T-helper 1 cell treated with Interleukin-12 subunit alpha and Interleukin-12 subunit beta and Interleukin-4 antibody, amounts not matched to agents 30 ng/mL and 1 ng/mL, for 36 hours (primary cell): ENCODE data around the gene ZNF423. TPM values are rescaled to one million over a fixed set of nuclear protein-coding genes. Genes with fewer than 3 reads are reported as not detected.
"Not testable (repeated sequence)": the region's sequence is repeated elsewhere in the genome, so short reads cannot be mapped to it uniquely, and the experiment has no call there.

ENCODE experiments used
- intact Hi-C: fragments of 100-400 bp; cut with micrococcal nuclease; formaldehyde crosslinking; loops from one replicate; pipeline ENCODE4 v1.15.1; 2024
- total RNA-seq: library from RNA; stranded (reverse); gene quantifications from 2 replicates; pipeline ENCODE4 v1.2.3, GENCODE V29; 2022

Gene ZNF423
- not detected in 2 replicates for total RNA-seq

DNA sequence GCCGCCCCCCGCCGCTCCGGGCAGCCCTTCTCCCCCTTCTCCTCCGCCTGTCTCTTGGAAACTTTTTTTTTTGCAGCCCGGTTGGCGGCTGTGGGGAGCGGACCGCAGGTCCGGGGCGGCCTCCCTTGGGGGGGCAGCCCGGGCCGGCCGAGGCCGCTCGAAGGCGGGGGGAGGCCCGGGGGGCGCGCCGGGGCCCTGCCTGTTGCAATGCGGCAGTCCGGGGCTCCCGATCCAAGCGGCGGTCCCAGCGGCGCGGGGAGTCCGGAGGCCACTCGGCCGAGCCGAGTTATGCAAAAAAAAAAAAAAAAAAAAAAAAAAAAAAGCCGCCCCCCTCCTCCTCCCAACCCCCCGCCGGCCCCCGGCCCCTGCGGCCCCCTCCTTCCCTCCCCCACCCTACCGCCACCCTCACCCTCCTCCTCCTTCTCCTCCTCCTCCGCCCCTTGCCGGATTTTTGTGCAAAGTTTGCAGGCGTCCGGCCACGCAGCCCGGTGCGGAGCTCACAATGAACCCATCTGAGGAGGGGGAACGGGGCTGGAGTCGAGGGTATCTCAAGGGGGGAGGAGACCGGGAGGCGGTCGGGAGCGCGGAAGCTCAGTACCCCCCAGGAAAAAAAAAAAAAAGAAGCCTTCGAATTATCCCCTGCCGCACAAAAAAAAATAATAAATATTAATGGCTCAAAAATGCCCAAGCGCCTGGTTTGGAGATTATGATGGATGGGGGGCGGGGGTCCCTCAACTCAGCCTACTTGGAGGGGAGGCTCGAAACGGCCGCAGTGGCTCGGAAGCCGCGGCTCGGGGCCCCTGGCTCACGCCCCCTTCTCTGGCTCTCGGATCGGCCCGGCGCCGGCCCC lies at the start of gene ZNF423:
ZNF423 (minus strand) TSS at position 291 of the 850 bp plus-strand sequence. CDS start 338 bp downstream, outside the sequence.
- intact Hi-C loops, result loop anchor here (2.0 to 5.0 kb wide), 4 partner anchors 169 to 691 kb away; partner anchors contain the start of genes CNEP1R1, HEATR3 and NKD1

DNA sequence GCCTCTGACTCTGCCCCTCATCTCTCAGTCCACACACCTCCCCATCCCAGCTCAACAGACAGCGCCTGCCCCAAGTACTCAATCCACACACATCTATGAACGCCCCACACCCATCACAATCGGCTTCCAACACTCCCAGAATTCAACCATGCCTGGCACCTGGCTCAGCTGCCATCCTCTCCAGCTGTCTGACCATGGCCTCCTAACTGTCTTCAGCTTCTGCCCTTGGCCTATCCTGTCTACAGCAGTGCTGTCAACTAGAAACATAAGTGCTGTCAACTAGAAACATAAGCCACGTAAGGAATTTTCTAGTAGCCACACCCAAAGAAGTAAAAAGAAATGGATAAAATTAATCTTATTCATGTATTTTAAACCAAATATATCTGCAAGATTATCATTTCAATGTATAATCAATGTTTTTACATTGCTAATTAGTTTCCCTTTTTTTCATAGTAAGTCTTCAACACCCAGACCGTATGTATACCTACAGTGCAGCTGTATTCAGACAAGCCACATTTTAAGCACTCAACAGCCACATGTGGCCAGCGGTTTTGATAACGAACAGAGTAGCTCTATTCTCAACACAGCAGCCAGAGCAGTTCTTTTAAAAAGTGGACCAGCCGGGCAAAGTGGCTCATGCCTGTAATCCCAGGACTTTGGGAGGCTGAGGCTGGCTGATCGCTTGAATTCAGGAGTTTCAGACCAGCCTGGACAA lies 48.6 kb upstream of the ZNF423 start:
- intact Hi-C loops, result no loop called here

DNA sequence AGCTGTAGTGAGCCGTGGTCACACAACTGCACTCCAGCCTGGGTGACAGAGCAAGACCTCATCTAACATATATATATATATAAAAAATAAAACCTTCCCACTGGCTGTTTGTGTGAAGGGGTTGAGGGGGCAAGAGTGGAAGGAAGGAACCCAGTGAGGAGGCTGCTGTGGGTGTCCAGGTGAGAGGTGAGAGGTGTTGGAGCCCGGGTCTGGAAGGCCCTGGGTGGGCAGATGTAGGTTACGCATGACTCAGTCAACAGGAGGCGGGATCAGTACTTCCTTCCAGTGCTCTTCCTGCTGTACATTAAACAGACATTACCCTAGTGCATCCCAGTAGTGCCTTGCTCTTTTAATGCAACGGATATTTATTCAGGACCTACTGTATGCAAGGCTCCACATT lies 47.0 kb upstream of the ZNF423 start:
- intact Hi-C loops, result no loop called here

DNA sequence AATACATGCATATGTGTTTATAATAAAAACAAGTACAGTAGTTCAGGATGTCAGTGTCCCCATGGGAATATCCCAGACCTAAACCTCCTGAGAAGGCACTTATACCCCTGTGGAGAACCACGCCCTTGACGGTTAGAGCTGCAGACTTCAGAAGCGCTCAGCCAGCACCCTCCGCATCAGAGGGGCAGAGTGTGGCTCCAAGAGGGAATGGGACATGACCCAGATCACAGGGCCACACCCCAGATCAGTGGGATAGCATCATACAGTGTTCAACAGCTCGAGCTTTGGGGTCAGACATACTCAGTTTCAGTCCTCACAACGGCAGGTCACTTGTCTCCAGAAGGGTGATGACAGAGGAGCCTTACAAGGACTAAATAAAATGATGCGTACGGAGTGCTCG lies 45.8 kb upstream of the ZNF423 start:
- intact Hi-C loops, result no loop called here

DNA sequence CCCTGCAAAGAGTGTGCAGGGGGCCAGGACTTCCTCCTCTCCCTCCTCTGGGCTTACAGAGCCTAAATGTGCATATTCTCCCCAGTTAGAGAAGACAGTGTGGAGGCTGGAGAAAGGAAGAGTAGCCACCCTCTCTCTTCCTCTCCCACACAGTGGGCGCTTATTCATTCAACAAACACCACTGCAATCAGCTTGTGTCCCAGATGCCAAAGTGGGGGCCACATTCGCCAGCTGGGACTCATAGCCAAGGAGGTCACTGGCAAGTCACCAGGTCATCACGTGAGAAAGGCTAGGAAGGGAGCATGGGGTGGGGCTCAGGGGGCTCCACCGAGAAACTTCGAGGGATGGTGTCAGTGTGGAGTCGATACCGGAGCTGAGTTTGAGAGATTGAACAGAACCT lies 45.0 kb upstream of the ZNF423 start:
- intact Hi-C loops, result no loop called here

DNA sequence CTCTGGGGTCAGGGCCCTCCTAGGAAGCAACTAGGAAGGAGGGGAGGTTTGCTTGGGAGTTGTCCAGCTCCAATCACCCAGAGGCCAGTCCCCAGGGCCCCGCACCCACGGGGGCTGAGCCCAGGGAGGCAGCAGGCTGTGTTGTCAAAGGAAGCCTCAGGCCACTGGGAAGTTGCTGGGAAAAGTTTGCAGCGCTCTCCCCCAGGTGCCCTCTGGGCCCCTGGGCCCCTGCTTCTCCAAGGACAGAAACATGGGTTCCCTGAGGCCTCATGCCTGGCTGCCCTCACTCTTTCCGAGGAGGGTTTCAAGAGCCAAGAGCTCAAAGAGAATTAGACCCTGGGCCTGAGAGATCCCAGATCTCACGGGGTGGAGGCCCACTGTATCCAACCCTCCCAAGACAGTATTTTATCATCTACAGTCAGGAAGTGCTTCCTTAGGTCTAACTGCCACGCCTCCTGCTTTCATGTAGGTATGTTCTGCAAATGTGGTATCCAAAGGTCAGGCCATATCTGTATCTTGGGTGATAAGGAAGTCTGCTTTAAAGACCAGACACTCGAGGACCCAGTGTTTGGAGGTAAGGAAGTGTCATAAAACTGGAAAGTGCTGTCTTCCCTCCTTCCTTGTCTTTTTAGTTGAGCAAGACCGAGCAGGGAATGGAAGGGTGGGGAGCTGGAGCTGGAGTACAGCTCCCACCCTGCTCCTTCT lies 44.2 kb upstream of the ZNF423 start:
- intact Hi-C loops, result no loop called here

DNA sequence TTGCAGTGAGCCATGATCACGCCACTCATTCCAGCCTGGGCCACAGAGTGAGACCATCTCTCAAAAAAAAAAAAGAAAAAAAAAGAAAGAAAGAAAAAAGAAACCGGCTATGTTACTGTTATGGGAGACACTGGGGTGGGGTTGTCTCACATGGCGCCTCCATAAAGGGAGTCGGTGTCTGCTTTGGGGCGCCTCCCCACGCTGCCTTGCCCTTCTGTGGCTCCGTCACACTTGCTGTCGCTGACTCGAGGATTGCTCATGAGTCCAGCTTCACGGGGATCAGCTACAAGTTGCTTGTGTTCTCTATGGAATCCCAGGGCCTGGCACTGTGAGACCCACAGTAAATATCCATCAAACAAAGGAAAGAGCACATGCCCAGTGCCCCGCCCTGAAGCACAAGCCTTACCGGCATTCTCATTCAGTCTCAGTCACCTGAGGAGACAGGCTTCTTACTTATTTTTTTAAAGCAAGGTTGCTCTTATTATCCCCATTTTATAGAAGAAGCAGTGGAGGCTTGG lies 40.6 kb upstream of the ZNF423 start:
- intact Hi-C loops, result no loop called here

DNA sequence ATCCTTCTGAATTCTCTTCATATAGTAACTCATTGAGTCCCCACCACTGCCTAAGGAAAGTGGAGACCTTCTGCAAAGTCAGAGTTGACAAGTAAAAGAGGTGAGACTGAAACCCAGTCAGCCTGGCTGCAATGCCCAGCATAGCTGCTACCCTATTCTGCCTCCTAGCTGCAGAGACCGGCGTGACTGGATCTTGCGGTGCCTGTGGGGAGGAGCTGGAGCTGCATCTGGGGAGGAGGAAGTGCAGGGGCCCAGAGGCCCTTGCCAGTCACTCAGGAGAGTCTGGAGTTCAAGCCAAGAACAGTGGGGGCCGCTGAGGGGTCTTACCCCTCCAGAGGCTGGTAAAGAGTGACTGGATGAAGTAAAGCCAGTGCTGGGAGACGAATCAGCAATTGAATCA lies 35.0 kb upstream of the ZNF423 start:
- intact Hi-C loops, result no loop called here

DNA sequence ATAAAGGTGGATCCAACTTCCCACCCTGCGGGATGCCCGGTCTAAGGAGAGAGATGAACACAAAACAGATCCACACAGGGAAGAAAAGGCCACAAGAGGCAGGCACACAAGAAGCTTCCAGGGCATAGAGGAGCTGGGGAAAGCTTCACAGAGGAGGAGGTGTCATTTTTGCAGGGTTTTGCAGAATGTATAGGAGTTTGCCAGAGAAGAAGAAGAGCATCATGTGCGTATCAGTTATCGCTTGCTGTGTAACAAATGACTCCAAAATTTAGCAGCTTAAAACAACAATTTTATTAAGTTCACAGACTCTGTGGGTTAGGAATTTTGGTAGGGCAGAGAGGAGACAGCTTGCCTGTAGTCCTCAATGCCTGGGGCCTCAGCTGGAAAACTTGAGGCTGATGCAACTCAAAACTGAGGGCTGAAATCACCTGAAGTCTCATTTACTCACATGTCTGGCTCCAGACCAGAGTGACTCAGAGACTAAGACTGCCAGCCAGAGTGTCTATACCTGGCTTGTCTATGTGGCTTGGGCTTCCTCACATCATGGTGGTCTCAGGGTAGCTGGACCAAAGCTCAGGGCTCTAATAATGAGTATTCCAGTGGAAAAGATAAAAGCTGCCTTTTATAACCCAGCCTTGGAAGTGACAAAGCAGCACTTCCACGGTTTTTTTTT lies 33.9 kb upstream of the ZNF423 start:
- intact Hi-C loops, result no loop called here

DNA sequence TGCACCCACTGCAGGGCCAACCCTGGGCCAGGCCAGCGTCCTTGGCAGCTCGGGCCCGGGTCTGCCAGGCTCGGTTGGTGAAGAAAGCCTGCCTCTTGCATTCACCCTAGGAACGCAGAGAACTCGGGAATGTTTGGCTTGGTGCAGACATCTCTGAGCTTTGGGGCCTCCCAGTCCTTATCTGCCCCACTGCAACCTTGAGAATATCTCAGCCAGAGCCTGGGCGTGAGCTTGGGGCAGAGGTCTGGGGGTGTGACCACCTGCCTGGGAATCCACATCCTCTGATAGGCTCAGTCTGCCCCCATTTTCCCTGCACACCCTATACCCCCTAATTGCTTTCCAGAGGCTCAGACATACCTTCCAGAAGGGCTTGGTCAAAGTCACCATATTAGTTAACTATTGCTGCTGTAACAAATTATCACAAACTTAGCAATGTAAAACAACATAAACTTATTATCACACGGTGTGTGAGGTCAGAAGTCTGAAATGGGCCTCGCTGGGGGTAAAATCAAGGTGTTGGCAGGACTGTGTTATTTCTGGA lies 30.7 kb upstream of the ZNF423 start:
- intact Hi-C loops, result no loop called here

DNA sequence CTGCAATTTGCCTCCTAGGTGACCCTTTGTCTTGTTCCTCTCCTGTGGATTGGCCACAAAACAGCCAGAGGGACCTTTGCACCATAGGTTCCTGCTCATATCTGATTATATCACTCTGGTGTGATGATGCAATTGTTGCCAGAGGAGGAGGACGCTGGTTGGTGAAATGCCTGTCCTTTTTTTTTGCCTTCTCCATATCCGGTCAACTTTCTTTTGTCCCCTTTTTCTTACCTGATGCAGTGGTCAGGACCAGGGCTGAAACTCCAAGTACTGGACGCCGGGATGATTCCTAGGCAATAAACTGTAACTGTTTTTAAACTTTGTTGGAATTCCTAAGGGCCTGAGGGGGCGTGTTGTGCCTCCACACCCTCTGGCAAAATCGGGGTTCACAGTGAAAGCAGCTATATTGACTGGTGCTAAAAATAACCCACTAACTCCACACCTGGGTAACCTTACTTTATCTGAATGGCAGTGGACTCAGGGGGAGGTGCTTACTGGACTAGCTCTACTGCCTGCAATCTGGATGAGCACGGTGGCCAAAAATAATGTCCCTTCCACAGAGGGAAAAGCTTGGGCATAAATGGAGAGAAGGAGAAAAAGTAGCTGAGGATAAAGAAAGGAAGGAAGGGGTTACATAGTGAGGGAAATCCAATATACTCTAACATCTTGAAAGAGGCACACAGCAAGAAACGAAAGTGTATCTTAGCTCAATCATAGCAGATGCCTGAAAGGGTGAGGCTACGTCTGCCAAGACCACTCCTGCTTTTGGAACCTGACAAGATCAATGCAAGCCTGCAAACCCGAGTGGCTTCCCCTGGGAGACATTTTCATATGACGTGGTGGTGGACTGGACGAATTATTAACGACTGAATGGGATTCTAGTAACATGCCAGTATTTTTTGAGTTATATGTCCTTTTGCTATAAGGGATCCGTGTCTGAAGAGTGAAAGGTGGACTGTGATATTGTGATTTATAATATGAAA lies 28.4 kb upstream of the ZNF423 start:
- intact Hi-C loops, result no loop called here

DNA sequence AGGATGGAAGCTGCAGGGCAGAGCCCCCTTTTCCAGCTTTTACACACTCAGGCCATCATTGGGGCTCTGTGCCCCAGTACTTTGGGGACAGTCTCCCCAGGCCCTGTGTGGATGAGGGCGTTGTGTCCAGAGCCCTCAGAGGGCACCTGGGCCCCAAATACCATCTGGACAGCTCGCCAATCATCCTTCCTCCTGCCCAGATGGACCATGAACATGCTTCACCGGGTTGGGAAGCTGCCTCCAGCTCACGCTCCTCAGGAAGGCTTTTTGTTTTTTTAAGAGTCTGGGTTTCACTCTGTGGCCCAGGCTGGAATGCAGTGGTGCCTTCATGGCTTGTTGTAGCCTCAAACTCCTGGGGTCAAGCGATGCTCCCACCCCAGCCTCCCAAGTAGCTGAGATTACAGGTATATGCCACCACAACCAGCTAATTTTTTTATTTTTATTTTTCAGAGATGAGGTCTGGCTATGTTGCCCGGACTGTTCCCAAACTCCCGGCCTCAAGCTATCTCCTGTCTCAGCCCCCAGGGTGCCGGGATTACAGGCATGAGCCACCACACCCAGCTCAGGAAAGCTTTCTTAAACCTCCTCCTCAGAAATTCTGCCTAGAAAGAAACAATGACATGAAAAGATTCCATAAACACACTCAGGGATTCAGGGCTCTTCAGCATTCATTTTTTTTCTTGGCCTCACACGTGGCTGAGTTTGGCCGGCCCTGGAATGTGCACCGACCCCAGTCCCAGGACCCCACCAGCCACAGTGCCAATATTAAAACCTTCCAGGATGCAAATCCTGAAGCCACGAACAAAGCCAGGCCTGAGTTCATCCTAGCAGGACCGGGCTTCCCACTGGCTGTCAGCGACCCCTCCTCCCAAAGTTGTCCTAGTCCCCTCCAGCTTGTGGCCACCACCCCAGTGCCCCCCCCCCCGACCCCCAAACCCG lies 27.4 kb upstream of the ZNF423 start:
- intact Hi-C loops, result no loop called here

DNA sequence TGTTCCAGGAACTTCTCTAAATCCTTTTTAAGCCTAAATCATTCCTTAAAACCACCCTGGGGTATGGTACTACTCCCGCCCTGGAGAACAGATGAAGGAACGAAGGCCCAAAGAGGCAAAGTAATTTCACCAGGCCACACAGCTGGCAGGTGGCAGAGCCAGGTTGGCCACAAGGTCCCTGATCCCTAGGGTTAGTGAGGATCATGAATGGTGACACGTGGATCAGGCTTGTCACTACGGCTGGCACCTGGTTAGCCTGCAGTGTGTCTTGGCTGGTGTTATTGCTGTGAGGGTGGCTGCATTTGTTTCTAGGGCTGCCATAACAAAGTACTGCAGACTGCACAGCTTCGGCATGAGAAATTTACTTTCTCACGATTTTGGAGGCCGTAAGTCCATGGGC lies 26.0 kb upstream of the ZNF423 start:
- intact Hi-C loops, result no loop called here

DNA sequence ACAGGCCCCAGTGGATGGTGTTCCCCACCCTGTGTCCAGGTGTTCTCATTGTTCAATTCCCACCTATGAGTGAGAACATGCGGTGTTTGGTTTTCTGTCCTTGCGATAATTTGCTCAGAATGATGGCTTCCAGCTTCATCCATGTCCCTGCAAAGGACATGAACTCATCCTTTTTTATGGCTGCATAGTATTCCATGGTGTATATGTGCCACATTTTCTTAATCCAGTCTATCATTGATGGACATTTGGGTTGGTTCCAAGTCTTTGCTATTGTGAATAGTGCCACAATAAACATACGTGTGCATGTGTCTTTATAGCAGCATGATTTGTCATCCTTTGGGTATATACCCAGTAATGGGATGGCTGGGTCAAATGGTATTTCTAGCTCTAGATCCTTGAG lies 22.6 kb upstream of the ZNF423 start:
- intact Hi-C loops, result not testable (repeated sequence)

DNA sequence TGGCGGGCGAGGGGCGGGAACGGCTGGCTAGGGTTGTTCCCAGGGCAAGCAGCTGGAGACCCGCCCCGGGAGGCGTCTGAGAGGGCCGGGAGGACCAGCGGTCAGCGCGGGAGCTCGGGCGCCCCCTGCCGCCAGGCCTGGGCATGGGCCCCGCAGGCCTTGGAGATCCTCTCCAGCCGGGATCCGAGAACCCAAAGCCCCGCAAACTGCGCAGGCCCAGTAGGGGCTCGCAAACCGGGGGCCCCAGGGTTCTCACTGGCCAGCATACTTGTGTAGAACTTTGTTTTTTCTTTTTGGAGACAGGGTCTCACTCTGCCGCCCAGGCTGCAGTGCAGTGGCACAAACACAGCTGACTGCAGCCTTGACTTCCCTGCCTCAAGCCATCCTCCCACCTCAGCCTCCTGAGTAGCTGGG lies 20.8 kb upstream of the ZNF423 start:
- intact Hi-C loops, result no loop called here

DNA sequence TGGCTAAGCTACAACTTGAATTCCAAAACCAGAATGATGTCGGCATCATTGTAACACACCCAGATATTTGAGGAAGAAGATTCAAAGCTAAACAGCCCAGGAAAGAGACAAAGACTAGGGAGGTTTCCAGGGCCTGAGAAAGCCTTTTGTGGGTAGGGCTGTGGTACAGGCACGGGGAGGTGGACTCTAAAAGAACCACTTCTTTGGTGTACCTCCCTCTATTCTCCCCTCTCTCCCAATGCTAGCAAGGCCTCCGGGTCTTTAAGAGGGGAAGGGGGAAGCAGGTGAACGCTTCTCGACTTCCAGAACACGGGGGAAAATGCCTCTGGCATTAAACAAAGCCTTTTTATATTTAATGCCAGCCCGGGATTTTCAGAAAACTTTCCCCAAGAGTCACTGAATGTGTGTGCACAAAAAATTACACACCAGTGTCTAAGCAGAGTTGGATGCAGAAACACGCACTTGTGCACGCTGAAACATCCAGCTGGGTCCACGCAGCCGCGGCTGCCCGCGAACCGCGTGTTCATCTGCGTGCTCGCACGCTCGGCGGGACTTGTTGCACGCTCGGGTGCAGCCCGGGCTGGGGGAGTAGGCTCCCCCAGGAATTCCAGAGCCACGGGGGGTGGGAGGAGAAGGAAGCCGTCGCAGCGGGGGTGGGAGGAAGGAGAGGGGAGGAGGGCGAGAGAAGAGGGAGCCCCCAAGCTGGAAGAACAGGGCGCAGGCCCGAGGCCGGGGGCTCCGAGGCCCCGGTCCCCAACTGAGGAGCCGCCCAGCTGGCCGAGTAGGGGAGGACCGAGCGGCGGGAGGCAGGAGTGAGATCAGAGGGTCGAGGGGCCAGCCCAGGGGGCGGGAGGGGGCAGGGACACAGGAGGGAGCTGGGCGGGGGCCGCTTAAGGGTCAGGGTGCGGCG lies 20.1 kb upstream of the ZNF423 start:
- intact Hi-C loops, result no loop called here

DNA sequence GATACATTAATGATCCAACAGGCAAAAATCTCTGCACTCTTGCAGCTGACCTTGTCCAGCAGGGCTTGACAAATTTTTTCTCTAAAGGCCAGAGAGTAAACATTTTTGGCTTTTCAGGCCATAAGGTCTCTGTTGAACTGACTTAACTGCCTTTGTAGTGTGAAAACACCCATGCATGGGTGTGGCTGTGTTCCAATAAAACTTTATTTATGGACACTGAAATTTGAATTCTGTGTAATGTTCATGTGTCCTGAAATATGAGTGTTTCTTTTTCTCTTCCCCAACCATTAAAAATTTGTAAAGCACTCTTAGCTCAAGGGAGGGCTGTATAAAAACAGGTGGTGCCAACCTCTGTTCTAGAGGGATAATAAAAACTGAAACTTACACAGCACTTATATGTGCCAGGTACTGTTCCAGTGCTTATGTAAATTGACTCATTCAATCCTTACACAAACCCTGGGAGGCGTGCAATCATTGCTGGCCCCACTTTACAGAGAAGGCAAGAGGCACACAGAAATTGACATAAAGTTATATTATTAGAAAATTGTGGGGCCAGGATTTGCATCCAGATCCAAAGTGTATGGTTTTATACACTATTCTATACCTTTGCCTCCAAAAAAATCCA lies 18.8 kb upstream of the ZNF423 start:
- intact Hi-C loops, result no loop called here
